ENCODE results near the gene S100A16.
A peak's percentile ranks its signal among the peaks of the same experiment; 100 is the strongest.
"Not testable (repeated sequence)": the region's sequence is repeated elsewhere in the genome, so short reads cannot be mapped to it uniquely, and the experiment has no call there.

The S100A16 gene

DNA sequence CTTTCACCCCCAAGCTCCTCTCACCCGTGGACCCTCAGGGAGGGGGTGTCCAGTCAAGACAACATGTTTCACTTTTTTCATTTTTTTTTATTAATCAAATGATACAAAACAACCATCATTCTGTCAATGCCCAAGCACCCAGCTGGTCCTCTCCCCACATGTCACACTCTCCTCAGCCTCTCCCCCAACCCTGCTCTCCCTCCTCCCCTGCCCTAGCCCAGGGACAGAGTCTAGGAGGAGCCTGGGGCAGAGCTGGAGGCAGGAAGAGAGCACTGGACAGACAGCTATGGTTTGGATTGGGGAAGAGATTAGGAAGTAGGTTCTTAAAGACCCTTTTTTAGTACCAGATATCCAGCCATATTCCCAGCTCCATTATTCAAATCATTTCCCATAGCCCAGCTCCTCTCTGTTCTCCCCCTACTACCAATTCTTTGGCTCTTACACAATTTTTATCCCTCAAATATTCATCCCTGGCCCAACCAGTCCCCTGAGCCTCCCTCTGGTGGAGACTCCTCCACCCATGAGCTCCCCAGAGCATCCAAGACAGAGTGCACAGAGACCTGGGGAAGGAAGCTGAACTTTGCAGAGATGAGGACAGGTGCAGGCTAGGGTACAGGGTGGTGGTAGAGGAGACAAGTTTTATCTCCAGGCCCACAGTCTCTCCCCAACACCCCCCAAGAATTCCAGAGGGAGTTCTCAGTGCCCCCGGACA, 1.4 kb upstream of the S100A16 start:
- DNase-seq = no peak

- no peak for DNase-seq
Measured at GRCh38 chr1:153613406-153613805, 469 bp upstream of the S100A16 start.

- DNase-seq = no peak
Measured at GRCh38 chr1:153612111-153612754, 704 bp downstream of the S100A16 start.

GRCh38 chr1:153611356-153611755, 1.6 kb downstream of the S100A16 start:
- DNase-seq = no peak

- DNase-seq = no peak
Measured at GRCh38 chr1:153610811-153611301, 2.1 kb downstream of the S100A16 start.

DNA sequence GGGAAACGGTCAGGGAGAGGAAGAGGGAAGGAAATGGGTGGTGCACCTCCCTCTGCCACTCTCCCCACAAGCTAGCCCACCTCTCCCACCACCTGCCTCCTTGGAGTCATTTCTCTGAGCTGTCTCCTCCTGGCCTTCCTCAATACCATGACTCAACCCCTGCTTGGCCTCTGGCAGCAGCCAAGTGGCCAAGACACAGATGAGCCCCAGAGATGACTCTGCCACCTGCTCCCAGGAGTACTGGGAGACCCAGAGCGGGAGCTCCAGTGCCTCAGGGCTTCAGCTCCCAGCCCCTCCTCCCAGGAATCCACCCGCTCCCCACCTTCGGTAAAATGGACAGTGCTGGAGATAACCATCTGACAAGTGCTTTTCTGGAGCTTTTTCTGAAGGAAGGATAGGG, 2.6 kb downstream of the S100A16 start:
- no peak for DNase-seq

DNA sequence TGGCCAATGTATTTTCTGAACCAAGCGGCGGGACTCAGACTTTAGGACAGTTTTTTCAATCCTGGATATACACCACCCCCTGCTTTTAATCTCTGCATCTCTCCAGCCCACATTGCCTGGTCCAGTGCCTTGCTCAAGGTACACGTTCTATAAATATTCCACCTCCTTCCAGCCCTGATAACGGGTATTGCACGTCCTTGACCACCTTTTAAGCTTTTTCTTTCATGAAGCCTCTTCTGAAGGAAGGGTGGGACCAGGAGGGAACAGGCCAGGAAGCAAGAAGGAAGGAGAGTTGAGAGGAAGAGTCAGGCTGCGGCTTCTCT, 3.4 kb downstream of the S100A16 start:
- no peak for DNase-seq

GRCh38 chr1:153608742-153609584, 4.0 kb downstream of the S100A16 start:
- no peak for DNase-seq

DNA sequence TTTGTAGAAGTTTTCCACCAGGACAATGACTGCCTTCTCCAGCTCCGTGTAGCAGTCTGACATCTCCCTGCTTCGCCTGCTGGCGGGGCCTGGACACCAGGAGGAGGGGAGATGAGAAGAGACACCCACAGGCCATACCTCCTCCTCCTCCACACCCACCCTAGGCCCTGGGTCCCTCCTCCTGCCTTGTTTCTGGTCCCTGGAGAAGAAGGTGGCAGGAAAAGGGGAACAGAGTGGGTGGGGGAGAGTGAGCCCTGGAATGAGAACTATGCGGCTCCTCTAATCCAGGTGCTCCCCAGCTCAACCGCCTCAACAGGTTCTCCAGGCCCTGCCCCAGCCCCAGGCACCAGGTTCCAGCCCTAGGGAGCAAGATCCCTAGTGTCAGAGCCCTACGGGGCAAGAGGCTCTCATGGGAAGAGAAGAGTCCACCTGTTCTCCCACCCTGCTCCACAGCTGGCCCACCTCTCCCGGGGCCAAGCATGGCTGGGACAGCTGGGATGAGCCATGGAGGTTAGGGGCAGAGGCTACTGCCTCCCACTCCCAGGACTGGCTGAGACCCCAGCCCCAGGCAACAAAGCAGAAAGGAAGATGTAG, 4.8 kb downstream of the S100A16 start:
- no peak for DNase-seq

DNA sequence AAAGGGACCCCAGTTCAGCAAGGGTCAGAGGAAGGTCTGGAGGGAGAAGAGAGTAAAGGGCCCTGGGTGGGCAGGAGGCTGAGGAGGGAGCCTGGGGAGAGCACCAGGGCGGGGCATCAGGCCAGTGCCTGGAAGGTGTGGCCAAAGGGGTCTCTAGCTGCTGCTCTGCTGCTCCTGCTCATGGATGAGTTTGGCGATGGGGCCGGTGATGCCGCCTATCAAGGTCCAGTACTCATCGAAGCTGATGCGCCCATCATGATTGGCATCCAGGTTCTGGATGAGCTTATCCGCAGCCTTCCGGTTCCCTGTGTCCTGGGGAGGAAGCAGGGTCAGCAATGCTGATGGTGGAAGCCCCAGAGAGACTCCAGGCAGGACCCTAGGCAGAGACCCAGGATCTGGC, 5.6 kb downstream of the S100A16 start:
- DNase-seq = no peak

- DNase-seq = no peak
Measured at GRCh38 chr1:153606194-153606593, 6.7 kb downstream of the S100A16 start.

- no peak for DNase-seq
Measured at GRCh38 chr1:153602749-153603148, 10.2 kb downstream of the S100A16 start.

GRCh38 chr1:153599847-153600246, 13.1 kb downstream of the S100A16 start:
- DNase-seq = no peak

DNA sequence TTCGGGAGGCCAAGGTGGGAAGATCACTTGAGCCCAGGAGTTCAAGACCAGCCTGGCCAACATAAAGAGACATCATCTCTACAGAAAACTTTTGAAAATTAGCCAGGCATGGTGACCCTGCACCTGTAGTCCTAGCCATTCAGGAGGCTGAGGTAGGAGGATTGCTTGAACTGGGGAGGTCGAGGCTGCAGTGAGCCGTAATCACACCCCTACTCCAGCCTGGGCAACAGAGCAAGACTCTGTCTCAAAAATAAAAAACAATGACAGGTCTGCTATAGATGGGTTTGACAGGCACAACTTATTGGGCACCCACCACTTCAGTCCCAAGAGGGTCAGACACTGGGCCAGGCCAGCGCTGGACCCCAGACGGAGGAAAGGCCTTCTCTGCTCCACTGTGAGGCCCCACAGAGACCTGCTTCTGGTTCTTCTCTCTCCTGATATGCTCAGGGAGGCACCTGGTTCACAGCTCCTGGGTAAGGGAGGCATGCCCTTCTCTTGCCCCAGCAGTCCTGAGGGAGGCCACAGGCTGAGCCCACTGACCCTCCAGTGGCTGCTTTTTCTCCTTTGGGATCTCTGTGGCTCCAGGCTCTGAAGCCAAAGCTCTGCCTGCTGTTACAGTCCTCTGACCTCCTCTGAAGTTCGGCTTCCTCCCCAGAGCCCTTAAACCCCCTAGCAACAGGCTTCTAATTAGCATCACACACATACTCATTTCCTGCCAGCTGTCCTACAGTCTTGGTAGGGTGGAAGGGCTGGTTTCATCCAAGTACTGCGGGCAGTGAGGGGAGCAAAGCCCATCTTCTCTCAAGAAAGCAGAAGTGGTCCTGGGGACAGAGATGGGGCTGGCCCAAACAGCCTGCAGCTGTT, 14.4 kb downstream of the S100A16 start:
- peak; percentile 16 for DNase-seq

GRCh38 chr1:153597206-153597605, 15.7 kb downstream of the S100A16 start:
- DNase-seq = peak; percentile 40

DNA sequence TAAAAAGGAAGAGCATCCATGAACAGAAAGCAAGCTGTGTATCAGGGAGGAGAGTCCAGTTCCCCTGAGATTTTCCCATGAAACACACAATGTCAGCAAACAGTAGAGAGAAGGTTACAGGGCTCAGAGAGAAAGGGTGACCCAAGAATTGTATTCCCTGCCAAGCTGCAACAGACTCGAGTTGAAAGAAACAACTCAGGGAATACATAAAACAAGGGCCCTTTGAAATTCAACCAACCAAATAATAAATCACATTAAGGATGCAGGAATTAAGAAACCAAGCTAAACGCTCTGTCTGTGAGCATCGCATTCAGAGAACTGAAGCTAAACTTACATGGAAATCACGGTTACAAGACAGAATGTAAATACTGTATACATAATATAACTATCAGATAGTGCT, 20.2 kb downstream of the S100A16 start:
- DNase-seq = no peak

GRCh38 chr1:153588482-153588881, 24.5 kb downstream of the S100A16 start:
- DNase-seq = no peak

DNA sequence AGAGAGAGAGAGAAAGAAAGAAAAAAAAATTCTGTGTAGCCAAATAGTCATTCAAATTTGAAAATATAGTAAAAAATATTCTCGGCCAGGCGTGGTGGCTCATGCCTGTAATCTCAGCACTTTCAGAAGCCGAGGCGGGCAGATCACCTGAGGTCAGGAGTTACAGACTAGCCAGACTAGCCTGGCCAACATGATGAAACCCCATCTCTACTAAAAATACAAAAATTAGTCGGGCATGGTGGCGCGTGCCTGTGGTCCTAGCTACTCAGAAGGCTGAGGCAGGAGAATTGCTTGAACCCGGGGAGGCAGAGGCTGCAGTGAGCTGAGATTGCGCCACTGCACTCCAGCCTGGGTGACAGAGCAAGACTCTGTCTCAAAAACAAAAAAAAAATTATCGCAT, 24.9 kb downstream of the S100A16 start:
- not testable (repeated sequence) for DNase-seq

DNA sequence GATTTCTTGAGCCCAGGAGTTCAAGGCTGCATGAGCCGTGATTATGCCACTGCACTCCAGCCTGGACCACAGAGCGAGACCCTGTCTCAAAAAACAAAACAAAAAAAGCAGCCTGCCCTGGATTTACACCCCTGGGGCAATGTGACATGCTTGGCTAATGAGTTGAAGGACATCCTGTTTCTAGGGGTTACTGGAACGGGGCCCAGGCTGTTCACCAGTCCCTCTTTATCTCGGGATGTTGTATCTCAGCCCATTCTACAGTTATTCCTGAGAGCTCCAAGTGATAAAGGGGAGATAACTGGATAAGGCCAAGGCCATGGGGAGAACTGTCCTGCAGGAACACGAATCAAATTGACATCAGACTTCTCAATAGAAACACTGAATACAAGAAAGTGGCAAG, 25.6 kb downstream of the S100A16 start:
- DNase-seq = no peak

DNA sequence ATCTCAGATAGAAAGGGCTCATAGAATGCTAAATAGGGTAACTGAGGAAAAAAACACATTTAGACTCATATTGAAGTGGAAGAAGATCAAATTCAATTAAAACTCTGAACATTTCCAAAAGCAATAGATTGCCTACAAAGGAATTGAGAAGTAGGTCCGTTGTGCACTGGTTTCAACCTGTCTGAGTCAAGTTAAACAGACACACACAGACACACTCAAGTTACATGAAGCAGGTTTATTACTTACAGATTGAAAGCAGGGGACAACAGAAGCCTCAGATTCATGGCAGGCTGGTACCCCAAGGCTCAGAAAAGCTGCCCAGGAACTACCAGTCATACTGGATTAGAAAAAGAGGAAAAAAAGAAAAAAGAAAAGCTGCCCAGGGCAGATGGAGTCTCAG, 26.6 kb downstream of the S100A16 start:
- no peak for DNase-seq

- no peak for DNase-seq
Measured at GRCh38 chr1:153585006-153585405, 27.9 kb downstream of the S100A16 start.

DNA sequence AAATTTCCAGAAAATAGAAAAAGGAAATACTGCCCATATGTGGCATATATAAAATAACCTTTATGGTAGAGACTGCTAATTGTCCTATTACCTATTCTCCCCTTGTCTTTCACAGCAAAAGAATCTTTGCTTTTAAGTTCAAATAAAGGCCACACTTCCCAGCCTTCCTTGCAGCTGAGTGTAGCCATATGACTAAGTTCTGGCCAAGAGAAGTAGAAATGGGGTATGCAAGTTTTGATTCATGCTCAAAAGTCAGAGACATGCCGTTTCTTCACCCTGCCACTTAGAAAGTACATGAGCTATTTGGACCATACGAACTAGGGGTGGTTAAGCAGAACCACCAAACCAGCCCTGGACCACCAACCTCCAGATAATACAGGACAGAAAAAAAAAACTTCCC, 29.0 kb downstream of the S100A16 start:
- DNase-seq = no peak
